ENCODE results near the gene VSX1.

The VSX1 gene

DNA sequence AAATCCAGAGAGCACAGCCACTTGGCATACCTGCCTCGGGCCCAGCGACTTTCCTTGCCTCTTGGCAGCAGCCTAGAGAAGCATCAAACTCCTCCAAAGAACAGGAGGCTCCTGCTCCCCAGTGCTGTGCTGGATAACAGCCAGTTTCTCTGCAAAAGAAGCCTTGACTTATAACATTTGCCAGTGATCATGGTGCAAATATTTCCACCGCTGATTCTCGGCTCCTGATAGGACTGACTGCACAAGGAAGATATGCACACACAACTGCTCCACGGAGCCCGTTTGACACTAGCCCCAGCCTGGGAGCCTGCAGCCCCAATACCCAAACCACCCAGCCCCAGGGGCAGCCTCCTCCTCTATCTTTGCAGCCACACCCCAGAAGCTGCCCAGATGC lies 41.5 kb downstream of the VSX1 start:
- DNase-seq (ENCODE audit: low read depth in 2 of 2): no peak

DNA sequence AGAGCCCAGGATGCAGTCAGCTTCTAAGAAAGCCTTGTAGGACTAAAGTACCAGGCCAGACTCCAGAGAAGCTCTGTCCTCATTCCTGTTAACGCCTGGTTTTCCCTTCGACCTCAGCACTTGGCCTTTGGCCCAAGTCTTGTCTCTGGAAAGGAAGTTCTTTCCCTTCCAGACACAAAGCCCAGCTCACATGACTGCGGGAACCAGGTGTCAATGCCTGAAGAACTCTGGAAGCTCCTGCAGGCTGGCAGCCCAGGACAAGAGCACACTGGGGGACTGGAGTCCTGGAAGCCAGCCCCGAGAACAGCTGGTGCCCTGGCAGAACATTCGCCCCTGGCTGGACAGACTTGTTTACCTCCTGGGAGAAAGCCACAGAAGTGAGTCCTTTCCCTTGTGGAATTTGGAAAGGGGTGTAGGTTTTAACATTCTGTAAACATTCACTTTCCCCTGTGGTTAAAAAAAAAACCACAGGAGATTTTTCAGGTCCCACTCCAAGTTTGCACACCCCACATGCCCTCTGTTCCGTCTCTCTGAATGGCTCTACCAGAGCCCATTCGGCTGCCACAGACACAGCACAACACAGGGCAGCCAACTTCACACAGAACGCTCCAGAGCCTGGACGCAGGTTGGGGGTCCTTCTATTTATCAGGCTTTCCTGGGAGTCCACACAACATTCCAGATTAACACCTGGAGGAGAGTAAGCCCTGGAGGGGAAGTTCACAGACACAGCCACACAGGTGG lies 42.1 kb downstream of the VSX1 start:
- no peak for DNase-seq (ENCODE audit: low read depth in 2 of 2)

DNA sequence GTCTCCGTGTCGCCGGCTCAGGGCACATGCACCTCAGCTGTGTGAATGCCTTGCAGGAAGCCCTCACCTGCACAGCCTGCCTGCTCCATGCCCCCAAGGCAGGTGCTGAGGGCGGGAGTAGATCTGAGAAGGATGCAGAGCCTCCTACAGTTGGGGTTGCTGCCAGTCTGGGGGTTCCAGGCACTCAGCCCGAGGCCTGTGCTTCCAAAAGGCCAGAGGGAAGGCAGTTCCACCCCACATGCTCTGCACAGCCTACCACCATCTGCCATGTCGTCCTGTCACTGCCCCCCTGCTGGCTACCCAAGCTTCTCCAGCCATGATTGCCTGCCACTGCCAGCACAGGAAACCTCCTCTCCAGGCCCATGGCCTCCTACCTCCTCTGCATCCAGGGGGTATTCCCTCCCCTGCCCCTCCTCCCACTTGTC lies 43.3 kb downstream of the VSX1 start:
- no peak for DNase-seq (ENCODE audit: low read depth in 2 of 2)

DNA sequence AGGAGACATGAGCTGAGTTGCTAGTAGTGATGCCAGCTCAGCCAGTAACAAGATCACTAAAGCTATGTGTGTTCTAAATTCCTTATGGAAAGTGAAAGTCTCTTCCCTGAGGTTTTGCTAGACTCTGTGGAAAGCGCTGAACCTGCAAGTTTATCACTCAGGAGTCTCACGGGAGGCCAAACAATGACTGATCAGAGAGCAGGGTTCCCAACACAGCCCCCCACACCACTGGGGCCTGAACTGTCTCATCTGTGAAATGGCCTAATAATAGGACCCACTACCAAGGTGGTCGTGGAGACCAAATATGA lies 43.9 kb downstream of the VSX1 start:
- no peak for DNase-seq (ENCODE audit: low read depth in 2 of 2)

DNA sequence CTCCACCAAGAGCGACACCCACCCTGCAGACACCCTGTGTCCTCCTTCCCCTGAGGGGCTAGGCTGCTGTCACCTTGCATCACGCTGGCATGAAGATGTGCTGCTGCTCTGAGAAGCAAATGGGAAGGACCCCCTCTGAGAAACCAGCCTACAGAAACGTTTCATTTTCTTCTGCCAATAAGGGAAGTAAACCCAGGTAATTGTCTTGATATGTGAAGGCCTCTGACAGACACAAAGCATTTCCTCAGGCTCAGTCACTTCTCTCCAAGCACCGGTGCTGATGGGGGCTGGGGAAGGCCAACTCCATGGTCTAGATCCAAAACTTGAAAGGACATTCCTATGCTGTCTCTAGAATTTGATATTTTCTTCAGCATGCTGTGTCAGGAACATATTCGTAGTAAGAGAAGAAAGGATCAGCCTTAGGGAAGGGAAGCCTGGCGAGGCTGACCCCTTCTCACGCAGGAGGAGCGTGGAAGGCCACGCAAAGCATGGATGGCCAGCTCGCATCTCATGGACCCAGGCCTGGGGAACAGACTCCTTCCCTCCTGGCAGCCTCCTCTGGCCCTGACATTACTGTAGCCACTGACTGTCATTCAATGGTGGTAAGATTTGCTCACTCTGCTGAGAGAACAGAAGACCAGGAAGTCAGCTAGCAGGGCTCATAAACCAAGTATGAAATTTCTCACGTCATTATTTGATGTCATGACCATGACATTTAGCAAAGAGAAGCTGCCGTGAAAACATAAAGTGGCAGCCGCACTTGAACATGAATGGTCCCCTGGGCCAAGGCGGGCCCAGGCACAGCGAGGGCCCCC lies 44.4 kb downstream of the VSX1 start:
- no peak for DNase-seq (ENCODE audit: low read depth in 2 of 2)

DNA sequence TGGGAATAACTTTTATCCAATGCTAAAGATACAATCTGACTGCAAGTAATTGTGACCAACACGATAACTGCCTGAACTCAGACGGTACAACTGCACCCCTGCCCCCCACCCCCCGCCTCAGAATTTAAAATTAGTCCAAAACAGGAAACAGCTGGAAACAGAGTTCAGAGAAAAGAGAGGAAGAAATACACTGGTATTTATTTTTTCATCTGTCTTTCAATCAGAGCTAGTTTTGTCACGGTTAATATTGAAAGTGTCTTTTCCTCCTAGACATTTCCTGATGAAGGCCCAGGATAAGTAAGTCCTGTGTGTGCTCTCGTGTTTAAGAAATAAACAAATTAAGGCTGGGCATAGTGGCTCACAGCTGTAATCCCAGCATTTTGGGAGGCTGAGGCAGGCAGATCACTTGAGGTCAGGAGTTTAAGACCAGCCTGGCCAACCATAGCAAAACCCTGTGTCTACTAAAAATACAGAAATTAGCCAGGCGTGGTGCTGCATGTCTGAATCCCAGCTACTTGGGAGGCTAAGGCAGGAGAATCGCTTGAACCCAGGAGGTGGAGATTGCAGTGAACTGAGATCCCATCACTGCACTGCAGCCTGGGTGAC lies 45.5 kb downstream of the VSX1 start:
- DNase-seq (ENCODE audit: low read depth in 2 of 2): no peak

DNA sequence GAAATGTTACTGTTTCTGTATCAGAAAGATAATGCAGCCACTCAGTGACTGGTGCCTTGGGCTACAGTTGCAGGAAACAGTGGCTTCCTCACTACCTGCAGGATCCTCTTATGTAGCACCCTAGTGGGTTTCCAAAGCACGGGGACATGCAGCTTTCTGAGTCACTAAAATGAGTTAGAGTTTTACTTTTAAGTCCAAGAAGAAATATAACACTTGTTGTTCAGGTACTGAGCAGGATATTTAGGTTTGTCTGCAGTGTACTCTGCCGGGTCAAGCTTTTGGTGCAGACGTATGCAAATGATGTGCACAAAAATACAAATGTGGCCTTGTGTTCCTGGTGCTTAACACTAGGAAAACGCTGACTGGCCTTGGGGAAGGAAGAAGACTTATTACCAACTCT lies 46.0 kb downstream of the VSX1 start:
- DNase-seq (ENCODE audit: low read depth in 2 of 2): no peak

DNA sequence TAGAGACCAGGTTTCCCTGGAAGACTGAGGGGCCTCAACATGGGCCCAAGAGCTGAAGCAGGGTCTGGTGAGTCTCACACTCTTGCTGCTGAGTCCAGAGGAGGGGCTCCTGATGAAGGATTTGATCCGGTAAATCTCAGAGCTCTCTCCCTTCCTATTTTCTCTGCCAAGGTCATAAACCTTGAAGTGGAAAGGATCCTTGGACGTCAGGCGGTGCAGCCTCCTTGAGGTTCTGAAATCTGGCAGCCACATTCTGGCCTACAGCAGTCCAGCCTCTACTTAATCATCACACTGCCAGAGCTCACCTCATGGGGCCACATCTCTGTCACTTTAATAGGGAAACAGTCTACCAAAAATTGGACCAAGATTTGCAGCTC lies 48.0 kb downstream of the VSX1 start:
- no peak for DNase-seq (ENCODE audit: low read depth in 2 of 2)

DNA sequence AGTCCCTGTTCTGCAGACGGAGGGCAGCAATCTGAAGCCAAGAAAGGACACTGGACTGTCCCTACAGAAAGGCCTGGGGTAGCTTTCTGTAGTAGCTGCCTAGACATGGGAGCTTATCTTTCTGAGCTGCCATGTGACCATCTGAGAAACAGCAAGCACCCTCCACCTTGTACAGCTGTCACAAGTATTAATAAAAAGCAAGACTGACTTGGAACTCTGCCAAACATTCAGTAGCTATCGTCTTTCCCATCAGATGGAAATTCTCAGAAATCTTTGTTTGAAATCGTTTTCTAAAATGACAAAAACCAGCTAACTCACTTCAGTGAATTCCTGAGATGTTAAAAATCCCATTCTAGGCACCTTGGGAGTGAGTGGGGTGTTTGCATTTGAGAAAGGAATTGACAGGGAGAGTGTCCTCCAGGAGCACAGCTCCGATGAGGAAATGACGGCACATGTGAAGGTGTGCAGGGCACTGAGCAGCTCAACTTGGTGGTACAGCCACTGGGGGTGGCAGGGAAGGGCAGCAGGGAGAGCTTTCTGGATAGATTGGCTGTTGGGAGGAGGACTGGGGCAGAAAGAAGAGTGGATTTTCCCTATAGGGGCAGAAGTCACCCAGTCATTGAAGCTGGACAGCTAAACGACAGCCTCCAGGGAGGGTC lies 48.5 kb downstream of the VSX1 start:
- no peak for DNase-seq (ENCODE audit: low read depth in 2 of 2)

DNA sequence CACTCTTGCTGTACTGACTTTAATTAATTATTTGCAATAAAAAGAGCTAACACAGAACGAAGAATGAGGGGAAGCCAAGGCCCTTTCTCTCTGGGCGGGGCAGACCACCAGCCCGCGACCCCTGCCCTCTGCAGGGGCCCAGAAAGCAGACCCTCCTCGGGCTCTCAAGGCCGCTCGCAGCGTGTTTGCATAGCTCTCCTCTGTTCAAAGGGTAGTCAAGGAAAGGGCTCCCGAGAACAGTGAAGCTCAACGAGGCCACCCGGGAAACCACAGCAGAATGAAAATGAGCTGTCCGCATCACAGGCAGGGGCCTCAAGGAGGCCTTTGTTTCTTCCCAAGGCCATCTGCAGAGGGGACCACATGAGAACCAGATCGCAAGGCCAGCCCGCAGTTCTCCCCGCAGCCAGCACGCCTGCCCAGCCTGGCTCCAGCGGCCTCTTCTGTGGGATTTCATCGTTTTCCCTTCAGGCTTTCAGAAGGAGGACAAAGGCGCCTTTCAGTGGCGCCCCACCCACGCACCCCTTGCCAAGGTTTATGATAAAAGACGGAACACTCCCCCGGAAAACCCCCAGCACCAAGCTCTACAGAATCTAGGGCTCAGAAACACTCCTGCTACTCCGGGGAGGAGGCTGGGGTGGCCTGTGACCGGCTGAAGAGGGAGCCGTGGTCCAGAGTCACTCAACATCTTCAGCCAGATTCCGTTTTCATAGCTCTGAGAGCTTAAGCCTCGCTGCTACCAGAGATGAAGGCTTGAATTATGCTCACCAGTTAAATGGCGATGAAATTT lies 49.3 kb downstream of the VSX1 start:
- DNase-seq (ENCODE audit: low read depth in 2 of 2): no peak

DNA sequence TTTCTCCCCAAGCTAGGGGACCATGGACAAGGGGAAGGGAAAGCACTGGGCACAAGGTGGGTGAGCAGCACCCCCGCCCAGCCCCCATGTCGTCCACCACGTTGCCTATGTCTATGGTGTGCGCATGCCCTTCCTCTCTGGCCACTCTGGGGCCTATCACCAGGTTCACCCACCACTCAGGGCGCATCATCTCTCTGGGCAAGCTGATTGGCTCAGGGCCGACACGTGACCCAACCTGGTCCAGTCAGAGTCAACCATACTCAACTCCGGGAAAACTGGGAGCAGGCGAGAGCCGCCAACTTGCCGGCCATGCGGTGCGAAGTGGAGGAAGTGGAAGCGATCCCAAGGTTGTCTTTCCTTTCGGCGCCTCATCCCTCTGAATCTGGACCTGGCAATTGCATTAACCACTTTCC lies 49.9 kb downstream of the VSX1 start:
- no peak for DNase-seq (ENCODE audit: low read depth in 2 of 2)

DNA sequence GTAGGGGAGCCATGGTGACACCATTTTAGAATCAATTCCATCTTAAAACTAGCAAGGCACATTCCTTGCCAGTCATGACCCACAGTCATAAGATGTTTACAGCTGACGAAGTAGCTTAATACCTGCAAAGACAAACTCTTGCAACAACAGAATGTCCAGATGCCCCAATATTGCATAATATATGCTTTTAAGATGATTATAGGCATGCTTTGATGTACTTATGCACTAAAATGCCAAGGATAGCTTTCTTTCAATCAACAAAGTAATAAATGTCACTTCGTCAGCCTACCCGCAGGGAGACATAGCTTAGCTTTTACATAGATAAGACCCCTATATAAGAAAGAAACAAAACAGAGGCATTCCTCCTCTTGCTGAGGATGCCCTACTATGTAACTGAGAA lies 50.7 kb downstream of the VSX1 start:
- DNase-seq (ENCODE audit: low read depth in 2 of 2): no peak

DNA sequence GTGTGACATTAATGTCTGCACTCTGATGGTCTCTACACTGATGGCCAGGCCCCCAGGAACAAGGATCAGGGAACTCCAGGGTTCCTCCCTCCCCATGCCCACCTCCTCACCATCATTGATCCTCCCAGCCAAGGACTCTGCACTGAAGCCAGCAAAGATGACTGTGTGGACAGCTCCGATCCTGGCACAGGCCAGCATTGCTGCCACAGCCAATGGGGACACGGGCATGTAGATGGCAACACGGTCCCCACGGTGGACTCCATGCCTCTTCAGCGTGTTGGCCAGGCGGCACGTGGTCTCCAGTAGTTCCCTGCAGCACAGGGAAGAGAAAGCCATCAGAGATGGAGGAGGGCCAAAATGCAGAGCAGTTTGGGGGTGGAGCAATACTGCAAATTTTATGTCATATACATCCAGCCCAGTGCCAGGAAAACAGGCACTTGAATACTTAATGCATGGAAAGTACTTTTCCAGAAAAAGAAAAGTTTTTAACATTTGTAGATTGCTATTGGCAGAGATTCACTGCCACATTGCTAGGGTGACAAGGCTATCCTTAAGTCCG lies 51.2 kb downstream of the VSX1 start:
- DNase-seq (ENCODE audit: low read depth in 2 of 2): no peak

DNA sequence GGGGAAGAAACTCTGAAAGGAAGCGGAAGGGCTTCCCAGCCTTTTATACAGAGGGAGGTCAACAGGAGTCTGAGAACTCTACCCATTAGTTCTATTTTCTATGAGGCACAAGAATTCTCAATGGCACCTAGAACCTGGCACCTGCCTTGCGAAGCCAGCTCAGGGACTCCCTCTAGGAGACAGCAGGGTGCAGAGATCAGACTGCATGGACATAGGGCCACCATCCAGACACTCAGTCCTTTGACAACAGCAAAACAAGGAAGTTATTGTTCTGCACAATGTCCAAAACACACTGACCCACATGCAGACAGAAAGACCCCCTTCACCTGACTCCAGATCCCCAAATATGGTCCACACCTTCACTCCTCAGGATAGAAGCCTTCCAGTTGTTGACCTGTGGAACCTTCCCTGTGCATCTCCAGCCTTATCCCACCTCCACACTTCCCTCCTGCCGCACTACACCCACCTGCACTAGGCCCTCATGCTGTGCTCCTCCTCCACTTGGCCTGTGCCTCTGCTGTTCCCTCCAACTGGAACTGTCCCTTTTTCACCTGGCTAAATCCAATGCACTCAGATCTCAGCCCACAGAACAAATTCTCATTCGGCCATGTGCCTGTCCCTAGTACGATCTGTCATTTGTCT lies 51.8 kb downstream of the VSX1 start:
- DNase-seq (ENCODE audit: low read depth in 2 of 2): no peak

DNA sequence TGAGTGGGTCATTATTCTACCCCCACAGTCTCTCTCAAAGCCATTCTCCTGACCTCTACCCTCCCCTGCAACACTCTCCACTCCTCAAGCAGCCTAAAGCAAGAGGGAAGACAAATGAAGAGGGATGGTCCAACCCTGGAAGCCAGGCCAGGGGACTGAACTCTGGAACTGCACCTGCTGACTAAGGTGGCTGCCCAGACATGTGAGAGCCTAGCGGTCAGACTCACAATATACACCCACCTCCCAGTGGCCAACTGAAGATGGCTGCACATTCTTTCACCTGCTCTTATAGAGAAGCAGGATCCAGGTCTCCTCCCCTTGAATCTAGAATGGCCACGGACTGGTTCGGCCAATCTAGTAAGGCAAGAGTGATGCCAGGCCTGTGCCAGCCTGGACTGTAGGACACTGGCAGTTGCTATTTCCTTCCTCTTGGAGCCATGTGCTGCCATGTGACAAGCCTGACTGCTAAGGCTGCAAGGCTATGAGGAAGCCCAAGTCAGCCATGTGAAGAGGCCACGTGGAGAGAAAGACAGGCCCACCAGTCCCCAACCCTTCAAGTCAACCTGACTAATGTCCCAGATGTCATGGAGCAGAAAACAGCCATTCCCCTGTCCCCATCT lies 55.8 kb downstream of the VSX1 start:
- DNase-seq (ENCODE audit: low read depth in 2 of 2): no peak

Data from stimulated activated CD4-positive, alpha-beta T cell treated with anti-CD3 and anti-CD28 coated beads, Interleukin-12 subunit alpha, Interleukin-12 subunit beta, amount 100 ng/mL, for 24 hours (primary cell).